GM12873 (cell line): Measurements from ENCODE around the gene MYBPC2.

Experiments
- TF ChIP-seq, protein P1 (sequence below): IDR thresholded peaks from 2 replicates; pipeline ENCODE4 v1.5.1; 2012; ENCODE audit warnings: low read depth, mild to moderate bottlenecking, moderate library complexity, low read length, control low read depth; ENCODE audit not compliant: insufficient read depth; ENCODE audit errors: missing control alignments

Gene MYBPC2

DNA sequence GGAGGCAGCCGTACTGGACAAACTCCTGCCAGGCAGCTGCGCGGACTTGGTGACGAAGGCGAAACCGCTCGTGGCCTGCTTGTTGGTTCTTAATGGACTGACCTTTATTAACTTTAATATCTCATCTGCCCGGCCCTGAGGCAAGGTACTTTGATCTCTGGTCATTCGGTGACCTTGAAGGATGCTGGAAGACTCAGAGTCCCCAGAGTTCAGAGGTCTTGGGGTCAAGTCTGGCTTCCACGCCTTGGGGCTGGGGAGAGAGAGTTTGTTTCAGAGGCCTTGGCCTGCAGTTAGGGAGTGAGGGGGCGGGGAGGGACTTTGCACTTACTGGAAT, 34.0 kb downstream of the MYBPC2 start:
- TF ChIP-seq, protein P1, sequence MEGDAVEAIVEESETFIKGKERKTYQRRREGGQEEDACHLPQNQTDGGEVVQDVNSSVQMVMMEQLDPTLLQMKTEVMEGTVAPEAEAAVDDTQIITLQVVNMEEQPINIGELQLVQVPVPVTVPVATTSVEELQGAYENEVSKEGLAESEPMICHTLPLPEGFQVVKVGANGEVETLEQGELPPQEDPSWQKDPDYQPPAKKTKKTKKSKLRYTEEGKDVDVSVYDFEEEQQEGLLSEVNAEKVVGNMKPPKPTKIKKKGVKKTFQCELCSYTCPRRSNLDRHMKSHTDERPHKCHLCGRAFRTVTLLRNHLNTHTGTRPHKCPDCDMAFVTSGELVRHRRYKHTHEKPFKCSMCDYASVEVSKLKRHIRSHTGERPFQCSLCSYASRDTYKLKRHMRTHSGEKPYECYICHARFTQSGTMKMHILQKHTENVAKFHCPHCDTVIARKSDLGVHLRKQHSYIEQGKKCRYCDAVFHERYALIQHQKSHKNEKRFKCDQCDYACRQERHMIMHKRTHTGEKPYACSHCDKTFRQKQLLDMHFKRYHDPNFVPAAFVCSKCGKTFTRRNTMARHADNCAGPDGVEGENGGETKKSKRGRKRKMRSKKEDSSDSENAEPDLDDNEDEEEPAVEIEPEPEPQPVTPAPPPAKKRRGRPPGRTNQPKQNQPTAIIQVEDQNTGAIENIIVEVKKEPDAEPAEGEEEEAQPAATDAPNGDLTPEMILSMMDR, result no peak

DNA sequence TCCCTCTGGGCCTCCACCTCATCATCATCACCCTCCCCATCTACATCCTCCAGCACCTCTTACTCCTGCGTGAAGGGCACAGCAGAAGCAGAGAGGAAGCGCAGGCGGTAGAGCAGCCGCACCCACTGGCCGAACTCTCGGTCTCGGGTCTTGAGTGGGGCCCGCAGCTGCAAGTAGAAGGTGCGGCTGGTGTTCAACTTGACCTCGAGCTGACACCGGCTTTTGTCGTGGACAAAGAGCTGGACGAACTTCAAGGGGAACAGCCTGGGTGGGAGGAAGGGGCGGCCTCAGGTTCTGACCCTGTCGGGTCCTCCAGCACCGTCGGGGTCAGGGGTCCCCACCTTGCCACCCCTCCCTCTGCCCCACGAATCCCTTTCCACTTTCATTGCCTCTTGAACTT, 34.9 kb downstream of the MYBPC2 start:
- TF ChIP-seq, protein P1, result no peak

DNA sequence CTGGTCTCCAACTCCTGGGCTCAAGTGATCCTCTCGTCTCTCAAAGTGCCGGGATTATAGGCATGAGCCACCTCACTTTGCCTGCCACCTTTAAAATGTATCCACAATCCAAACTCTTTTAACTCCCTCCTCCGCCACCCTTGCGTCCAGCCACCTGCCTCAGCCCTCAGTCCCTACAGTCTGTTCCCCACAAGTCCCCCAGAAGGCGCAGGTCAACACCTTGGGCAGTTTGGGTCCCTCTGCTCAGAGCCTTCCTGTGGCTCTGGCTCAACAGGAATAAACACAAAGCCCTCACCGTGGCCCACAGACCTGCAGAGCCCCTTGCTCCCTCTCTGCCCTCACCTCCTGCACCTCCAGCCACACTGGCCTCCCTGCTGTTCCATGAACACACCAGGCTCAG, 36.1 kb downstream of the MYBPC2 start:
- TF ChIP-seq, protein P1, result no peak

DNA sequence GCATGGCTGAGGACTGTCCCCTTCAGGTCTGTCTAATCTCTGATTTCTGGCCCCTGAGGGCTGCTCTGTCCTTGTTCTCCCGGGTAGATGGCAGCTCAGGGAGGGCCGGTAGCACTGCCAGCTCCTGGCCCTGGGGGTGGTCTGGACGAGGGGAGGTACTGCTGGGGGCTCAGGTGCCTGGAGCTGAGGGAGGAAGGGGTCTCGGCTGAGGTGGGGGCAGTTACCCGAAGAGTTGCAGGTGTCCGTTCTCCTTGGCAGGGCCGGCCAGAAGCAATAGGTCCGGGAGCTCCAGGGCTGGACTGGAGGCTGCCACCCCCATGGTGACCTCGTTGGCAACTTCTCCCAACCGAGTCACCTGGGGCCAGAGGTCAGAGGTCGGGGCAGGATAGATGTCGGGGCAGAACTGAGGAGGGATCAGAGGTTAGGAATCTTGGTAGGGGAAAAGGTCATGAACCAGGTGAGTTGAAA, 42.4 kb downstream of the MYBPC2 start:
- TF ChIP-seq, protein P1, result no peak

DNA sequence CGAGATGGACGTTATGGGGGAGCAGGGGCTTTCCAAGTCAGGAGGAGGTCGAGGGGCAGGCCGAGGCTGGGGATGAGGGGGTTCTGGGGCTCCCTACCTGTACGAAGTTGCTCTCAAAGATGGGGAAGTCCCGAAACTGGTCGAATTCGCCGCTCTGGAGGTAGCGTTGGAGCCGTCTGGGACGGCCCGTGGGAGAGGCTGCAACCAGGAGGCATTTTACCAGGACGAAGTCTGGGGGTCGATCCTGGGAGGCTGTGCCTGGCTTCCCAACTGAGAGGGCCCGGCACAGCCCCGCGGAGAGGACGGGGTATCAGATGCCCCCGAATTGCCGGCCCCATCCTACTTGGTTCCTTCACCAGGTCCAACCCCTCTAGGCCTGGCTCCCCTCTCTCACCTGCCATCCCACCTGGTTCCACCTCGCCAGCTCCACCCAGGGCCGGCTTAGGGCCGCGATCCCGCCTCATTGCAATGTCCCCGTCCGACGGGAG, 43.1 kb downstream of the MYBPC2 start:
- TF ChIP-seq, protein P1, result no peak

DNA sequence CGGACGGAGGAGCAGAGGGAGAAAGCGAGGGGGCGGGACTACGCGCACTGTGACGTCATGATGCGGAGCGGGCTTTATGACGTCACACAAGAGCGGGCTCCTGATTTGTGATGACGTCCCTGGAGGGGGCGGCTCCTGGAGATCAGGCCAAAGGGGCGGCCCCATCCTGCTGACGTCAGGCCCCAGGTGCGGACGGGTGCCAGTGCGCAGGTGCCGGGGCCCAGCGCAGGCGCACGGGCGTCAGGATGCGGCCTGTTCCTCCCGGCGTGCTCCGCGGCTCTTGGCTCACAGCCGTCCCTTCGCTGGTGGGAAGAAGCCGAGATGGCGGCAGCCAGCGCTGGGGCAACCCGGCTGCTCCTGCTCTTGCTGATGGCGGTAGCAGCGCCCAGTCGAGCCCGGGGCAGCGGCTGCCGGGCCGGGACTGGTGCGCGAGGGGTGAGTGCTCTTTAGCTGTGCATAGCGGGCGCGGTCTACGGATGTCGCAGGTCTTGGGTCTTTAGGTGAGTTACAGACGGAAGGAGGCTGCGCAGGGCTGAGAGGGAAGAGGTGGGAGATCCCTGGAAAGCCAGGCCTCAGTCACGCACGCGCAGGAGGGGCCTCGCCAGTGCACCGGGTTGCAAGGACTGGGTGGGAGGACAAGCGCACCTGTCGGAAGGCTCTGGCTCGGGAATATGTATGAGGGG, 43.7 kb downstream of the MYBPC2 start, which contains the start of the genes EMC10 and GARIN5A:
Gene EMC10 (plus strand): TSS at position 284 of the 683 bp plus-strand sequence. CDS start 38 bp downstream, at position 322.
Gene GARIN5A (minus strand): TSS at position 625 of the 683 bp plus-strand sequence. CDS start 460 bp downstream, at position 165.
- TF ChIP-seq, protein P1, result no peak

DNA sequence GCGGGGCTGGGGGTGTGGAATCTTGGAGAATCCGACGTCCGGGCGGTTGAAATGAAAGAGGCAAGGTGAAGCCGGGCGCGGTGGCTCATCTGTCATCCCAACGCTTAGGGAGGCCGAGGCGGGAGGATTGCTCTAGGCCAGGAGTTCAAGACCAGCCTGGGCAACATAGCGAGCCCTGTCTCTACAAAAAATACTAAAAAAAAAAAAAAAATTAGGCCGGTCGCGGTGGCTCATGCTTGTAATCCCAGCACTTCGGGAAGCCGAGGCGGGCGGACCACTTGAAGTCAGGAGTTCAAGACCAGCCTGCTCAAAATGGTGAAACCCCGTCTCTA, 44.2 kb downstream of the MYBPC2 start:
- TF ChIP-seq, protein P1, result no peak
